Skeletal muscle tissue (tissue), 4 donors: Measurements from ENCODE around the gene VWA3A. TPM values are rescaled to one million over a fixed set of nuclear protein-coding genes. Genes with fewer than 3 reads are reported as not detected.

Source experiments
- H3K27ac ChIP-seq: one replicate; pipeline ENCODE4 v1.7.0; 2013; ENCODE audit warnings: mild to moderate bottlenecking, low read depth, low read length, inconsistent platforms
- H3K27me3 ChIP-seq, 3 donors: one replicate each; pipeline ENCODE4 v1.7.0; 2013; ENCODE audit warnings: low read length in 3 of 3; ENCODE audit not compliant: control insufficient read depth in 3 of 3, insufficient read depth in 3 of 3
- H3K36me3 ChIP-seq, 3 donors: one replicate each; pipeline ENCODE4 v1.7.0; 2013; ENCODE audit warnings: low read length in 3 of 3; ENCODE audit not compliant: control insufficient read depth in 3 of 3, insufficient read depth in 3 of 3
- H3K4me1 ChIP-seq, 3 donors: one replicate each; pipeline ENCODE4 v1.7.0; 2013; ENCODE audit warnings: low read length in 3 of 3, mild to moderate bottlenecking in 3 of 3; ENCODE audit not compliant: control insufficient read depth in 3 of 3, insufficient read depth in 3 of 3
- H3K4me3 ChIP-seq, 3 donors: one replicate each; pipeline ENCODE4 v1.7.0; 2013; ENCODE audit warnings: low read length in 3 of 3
- H3K9ac ChIP-seq, 3 donors: one replicate each; pipeline ENCODE4 v1.7.0; 2013; ENCODE audit warnings: low read length in 3 of 3, mild to moderate bottlenecking in 3 of 3, moderate library complexity in 2 of 3, low read depth in 1 of 3
- H3K9me3 ChIP-seq, 3 donors: one replicate each; pipeline ENCODE4 v1.7.0; 2013; ENCODE audit warnings: low read length in 3 of 3; ENCODE audit not compliant: control insufficient read depth in 3 of 3
- total RNA-seq: library from RNA; depleted of rRNA; stranded (reverse); fragments of >200 nt; gene quantifications from one replicate; pipeline ENCODE4 v1.2.3, GENCODE V29; 2014
- donor health status: Osteomylitis.

Gene VWA3A
- total RNA-seq, 1 donor from 2014 or later = under 0.01 TPM

DNA sequence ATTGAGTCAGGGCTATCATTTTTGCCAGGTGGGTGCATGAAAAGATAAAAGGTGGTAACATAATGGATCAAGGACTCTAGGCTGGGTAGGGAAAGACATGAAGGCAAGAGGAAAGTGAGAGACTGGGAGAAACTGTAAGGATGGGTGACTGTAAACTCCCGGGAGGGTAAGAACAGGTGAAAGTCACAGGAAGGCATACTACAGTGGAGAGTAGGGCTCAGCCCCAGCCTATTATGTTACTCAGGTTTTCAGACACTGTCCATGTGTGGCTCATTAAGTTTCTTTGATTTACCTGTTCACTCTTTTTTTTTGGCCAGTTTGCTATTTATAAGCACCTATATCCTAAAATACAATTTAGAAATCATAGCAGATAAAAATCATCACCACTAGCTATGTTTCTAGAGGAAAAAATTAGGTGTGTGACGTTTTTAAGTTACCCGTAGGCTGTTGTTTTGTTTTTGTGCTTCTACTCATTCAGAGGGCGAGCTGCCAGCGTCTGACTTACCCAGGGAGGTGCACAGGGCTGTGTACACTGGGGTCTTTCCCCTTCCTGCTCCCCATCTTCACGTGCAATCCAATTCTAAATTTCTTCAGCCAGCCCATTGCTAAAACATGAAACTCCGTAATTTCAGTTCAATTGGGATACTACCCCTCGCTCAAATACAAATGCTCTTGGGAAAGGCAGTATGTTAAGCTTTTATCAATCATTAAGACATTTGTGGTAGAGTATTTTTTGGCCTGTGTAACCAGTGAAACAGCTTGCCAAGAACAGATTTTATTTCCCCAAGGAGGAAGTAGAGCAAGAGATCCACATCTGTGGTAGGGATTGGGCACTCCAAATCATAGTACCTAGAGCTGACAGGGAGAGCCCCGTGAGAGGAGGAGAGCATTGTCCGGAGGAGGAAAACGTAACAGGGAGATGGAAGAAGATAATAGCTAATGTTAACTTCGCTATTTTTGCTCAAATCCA lies 21.7 kb upstream of the VWA3A start:
- H3K36me3 ChIP-seq = peaks cover 0 to 2% (median 0%) of the 10 kb centered on the region in 3 donors
- H3K4me1 ChIP-seq = peaks cover 3 to 11% (median 7%) of the 10 kb centered on the region in 3 donors
- no peaks in the 10 kb centered on the region for H3K27me3 ChIP-seq
- no peak overlapping the region for H3K9ac ChIP-seq
- H3K9me3 ChIP-seq = no peaks in the 10 kb centered on the region
- H3K27ac ChIP-seq = no peak overlapping the region
- no peak overlapping the region for H3K4me3 ChIP-seq

GRCh38 chr16:22071331-22071910 lies 20.9 kb upstream of the VWA3A start:
- H3K4me3 ChIP-seq = no peak overlapping the region
- no peaks in the 10 kb centered on the region for H3K27me3 ChIP-seq
- peaks cover 0 to under 1% (median 0%) of the 10 kb centered on the region in 3 donors for H3K36me3 ChIP-seq
- peaks cover 3 to 11% (median 7%) of the 10 kb centered on the region in 3 donors for H3K4me1 ChIP-seq
- no peak overlapping the region for H3K27ac ChIP-seq
- H3K9ac ChIP-seq = no peak overlapping the region
- no peaks in the 10 kb centered on the region for H3K9me3 ChIP-seq

GRCh38 chr16:22073350-22073749 lies 19.0 kb upstream of the VWA3A start:
- Histone ChIP-seq H3K4me3 (no peak overlapping the region), H3K9me3 (no peaks in the 10 kb centered on the region), H3K27ac (no peak overlapping the region), H3K4me1 (peaks cover 3 to 11% (median 7%) of the 10 kb centered on the region in 3 donors), H3K27me3 (no peaks in the 10 kb centered on the region), H3K9ac (no peak overlapping the region), H3K36me3 (no peaks in the 10 kb centered on the region)

GRCh38 chr16:22075043-22075757 lies 17.1 kb upstream of the VWA3A start:
- Histone ChIP-seq H3K9ac (no peak overlapping the region), H3K36me3 (no peaks in the 10 kb centered on the region), H3K4me3 (no peak overlapping the region), H3K27ac (no peak overlapping the region), H3K9me3 (no peaks in the 10 kb centered on the region), H3K4me1 (peaks cover 3 to 11% (median 7%) of the 10 kb centered on the region in 3 donors), H3K27me3 (no peaks in the 10 kb centered on the region)

GRCh38 chr16:22075776-22076175 lies 16.6 kb upstream of the VWA3A start:
- H3K27me3 ChIP-seq = no peaks in the 10 kb centered on the region
- no peak overlapping the region for H3K27ac ChIP-seq
- H3K9me3 ChIP-seq = no peaks in the 10 kb centered on the region
- no peaks in the 10 kb centered on the region for H3K36me3 ChIP-seq
- peaks cover 0 to 7% (median 2%) of the 10 kb centered on the region in 3 donors for H3K4me1 ChIP-seq
- no peak overlapping the region for H3K4me3 ChIP-seq
- no peak overlapping the region for H3K9ac ChIP-seq

- no peaks in the 10 kb centered on the region for H3K36me3 ChIP-seq
- H3K27me3 ChIP-seq = no peaks in the 10 kb centered on the region
- no peaks in the 10 kb centered on the region for H3K4me1 ChIP-seq
- H3K4me3 ChIP-seq = no peak overlapping the region
- H3K9me3 ChIP-seq = no peaks in the 10 kb centered on the region
- no peak overlapping the region for H3K27ac ChIP-seq
- peak overlapping the region in 1 of 3 donors; percentile 38 for H3K9ac ChIP-seq
Measured at GRCh38 chr16:22077700-22078313, 14.5 kb upstream of the VWA3A start.

GRCh38 chr16:22078656-22079055 lies 13.7 kb upstream of the VWA3A start:
- no peaks in the 10 kb centered on the region for H3K9me3 ChIP-seq
- no peaks in the 10 kb centered on the region for H3K36me3 ChIP-seq
- no peak overlapping the region for H3K9ac ChIP-seq
- no peak overlapping the region for H3K27ac ChIP-seq
- H3K4me3 ChIP-seq = no peak overlapping the region
- no peaks in the 10 kb centered on the region for H3K4me1 ChIP-seq
- H3K27me3 ChIP-seq = no peaks in the 10 kb centered on the region

GRCh38 chr16:22081050-22081449 lies 11.3 kb upstream of the VWA3A start:
- Histone ChIP-seq H3K4me1 (no peaks in the 10 kb centered on the region), H3K27me3 (no peaks in the 10 kb centered on the region), H3K4me3 (no peak overlapping the region), H3K9me3 (no peaks in the 10 kb centered on the region), H3K9ac (no peak overlapping the region), H3K27ac (no peak overlapping the region), H3K36me3 (peaks cover 0 to 3% (median 0%) of the 10 kb centered on the region in 3 donors)

DNA sequence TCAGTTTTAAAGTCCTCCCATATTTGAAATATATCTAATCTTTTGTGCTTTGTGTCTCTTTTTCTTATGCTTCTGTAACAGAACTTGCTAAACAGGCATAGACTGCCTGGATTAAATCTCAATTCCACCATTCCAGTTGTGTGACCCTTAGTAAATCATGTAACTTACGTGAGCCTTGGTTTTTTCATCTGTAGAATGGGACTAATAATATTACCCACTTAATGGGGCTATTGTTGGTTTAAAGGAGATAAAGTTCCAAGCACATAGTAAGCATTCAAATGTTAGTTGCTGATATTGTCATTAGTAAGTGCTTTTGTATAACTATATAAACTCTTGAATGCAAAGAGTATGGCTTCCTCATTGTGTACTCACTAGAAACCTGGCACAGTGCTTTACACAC lies 5.9 kb upstream of the VWA3A start:
- H3K27ac ChIP-seq = no peak overlapping the region
- H3K4me1 ChIP-seq = peaks cover 0 to 8% (median 4%) of the 10 kb centered on the region in 3 donors

More for the DNA sequence above, 5.9 kb upstream of the VWA3A start:
- no peak overlapping the region for H3K9ac ChIP-seq
- H3K36me3 ChIP-seq = peaks cover 0 to 5% (median 4%) of the 10 kb centered on the region in 3 donors
- no peaks in the 10 kb centered on the region for H3K9me3 ChIP-seq
- H3K4me3 ChIP-seq = no peak overlapping the region
- H3K27me3 ChIP-seq = no peaks in the 10 kb centered on the region
